GM10266 (cell line): ENCODE results near the gene HAGHL.
"Not testable (repeated sequence)": the region's sequence is repeated elsewhere in the genome, so short reads cannot be mapped to it uniquely, and the experiment has no call there.

ENCODE experiments used
- DNase-seq: peaks from one replicate; pipeline ENCODE4 v3.0.0; 2012; ENCODE audit errors: extremely low spot score
- CTCF ChIP-seq: IDR thresholded peaks from 2 replicates; pipeline ENCODE4 v1.5.1; 2012; ENCODE audit warnings: mild to moderate bottlenecking, low read depth; ENCODE audit not compliant: control insufficient read depth, insufficient read depth; ENCODE audit errors: missing control alignments

The HAGHL gene

DNA sequence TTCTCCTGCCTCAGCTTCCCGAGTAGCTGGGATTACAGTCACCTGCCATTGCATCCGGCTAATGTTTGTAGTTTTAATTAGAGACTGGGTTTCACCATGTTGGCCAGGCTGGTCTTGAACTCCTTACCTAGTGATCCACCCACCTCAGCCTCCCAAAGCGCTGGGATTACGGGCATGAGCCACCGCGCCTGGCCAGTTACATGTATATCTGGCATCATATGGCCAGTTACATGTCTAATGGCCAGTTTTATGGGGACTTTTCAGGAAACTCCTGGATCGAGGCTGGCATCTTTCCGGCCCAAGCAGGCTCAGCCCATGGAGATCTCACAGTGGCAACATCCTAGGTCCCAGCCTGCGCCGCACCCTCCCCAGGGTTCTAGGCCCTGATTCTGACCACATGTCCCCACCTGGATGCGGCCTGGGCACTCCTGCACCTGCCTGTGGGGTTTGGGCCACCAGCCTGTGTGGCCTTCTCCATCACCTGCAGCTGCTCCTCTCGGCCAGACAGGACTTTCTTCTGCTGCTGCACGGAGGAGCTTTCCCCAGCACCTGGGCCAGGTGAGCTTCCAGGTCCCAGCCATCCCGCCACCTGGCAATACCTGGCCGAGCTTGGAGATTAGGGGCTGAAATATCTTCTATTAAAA, 15.2 kb downstream of the HAGHL start:
- no peak for TF ChIP-seq CTCF
- DNase-seq: no peak

DNA sequence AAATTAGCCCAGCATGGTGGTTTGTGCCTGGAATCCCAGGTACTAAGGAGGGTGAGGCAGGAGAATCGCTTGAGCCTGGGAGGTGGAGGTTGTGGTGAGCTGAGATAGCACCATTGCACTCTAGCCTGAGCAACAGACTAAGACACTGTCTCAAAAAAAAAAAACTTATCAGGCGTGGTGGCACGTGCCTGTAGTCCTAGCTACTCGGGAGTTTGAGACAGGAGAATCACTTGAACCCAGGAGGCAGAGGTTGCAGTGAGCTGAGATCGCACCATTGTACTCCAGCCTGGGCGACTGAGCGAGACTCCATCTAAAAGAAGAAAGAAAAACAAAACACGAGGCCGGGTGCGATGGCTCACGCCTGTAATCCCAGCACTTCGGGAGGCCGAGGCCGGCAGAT, 16.0 kb downstream of the HAGHL start:
- DNase-seq: not testable (repeated sequence)

- no peak for DNase-seq
- TF ChIP-seq CTCF: no peak
Measured at GRCh38 chr16:743794-744500, 17.0 kb downstream of the HAGHL start.

GRCh38 chr16:745739-746138, 18.8 kb downstream of the HAGHL start:
- no peak for DNase-seq
- TF ChIP-seq CTCF: peak; percentile 51

GRCh38 chr16:746637-747036, 19.7 kb downstream of the HAGHL start:
- TF ChIP-seq CTCF: no peak
- no peak for DNase-seq

DNA sequence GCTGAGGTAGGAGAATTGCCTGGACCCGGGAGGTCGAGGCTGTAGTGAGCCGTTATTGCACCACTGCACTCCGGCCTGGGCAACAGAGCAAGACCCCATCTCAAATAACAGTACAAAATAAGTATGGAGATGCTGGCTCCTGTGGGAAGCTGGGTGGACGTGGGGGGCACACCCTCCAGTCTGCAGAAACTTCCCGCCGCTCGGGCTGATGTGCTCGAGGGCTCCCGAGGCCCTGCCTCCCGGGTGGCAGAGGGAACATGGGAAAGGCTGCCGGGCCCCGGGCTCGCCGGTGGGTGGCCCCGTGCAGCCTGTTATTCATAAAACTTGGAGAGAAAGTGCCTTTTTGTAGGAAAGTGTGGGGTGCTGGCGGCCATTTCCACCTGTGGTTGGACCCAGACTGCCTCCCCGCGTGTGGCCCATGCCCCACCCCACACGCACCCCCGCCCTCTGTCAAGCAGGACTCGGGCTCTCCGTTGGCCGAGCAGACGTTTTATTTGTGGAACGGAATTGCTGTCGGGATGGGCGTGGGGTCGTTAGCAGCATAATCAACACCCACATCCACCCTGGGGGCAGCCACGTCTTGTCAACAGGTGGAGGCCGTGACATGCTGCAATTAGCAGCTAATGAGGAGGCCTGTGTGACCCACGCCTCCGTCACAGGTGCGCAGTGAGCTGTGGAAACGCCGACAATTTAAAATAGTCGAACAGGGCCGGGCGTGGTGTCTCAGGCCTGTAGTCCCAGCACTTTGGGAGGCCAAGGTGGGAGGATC, 21.3 kb downstream of the HAGHL start:
- no peak for DNase-seq
- TF ChIP-seq CTCF: no peak

- no peak for TF ChIP-seq CTCF
- no peak for DNase-seq
Measured at GRCh38 chr16:749010-749409, 22.1 kb downstream of the HAGHL start.
